ENCODE data around the gene C2CD5. TPM values are rescaled to one million over a fixed set of nuclear protein-coding genes. Genes with fewer than 3 reads are reported as not detected.

C2CD5 gene
- total RNA-seq, 1 experiment from 2014 or later: 15.9 TPM

DNA sequence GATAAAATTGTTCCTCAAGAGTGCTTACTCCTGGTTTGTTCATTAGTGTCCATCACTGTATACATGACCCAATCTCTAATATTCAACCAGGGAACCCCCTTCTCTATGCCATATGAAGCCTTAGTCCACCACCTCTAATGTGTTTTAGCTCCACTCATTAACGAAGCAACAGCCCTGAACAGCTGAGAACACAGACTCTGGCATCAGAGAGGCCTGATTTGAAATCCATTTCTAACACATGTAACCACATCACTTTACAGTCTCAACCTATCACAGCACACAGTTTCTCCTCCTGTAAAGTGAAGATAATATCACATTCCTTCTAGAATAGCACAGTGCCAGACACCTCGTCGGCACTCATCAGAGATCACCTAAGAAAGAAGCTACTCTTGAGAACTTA, 64.3 kb downstream of the C2CD5 start:
- TF ChIP-seq POLR2AphosphoS5 (IDR thresholded peaks at IDR 0.05; ENCODE audit: low read depth, low read length) (no peak), TCF7L2 (IDR thresholded peaks at IDR 0.05; ENCODE audit: low read depth, low read length) (no peak), REST (IDR thresholded peaks at IDR 0.05; ENCODE audit: insufficient read depth in 1 of 2, low read depth in 2 of 2, low read length in 1 of 2) (no peak), SIN3A (IDR thresholded peaks at IDR 0.05; ENCODE audit: borderline replicate concordance, insufficient read depth, low read depth, low read length) (no peak), CTCF (IDR thresholded peaks at IDR 0.05) (no peak)
- Histone ChIP-seq H3K4me1 (ENCODE audit: control insufficient read depth, insufficient read depth, low read length) (no peaks in the 10 kb centered on the region), H3K9me3 (ENCODE audit: control insufficient read depth, insufficient read depth, low read depth, low read length) (no peaks in the 10 kb centered on the region), H3K4me3 (ENCODE audit: low read depth in 2 of 2, low read length in 2 of 2) (no peak overlapping the region), H3K36me3 (ENCODE audit: control insufficient read depth, insufficient read depth, low read length) (peaks cover 4% of the 10 kb centered on the region), H3K27me3 (ENCODE audit: control insufficient read depth, insufficient read depth, low read length) (no peaks in the 10 kb centered on the region), H3K27ac (ENCODE audit: low read length) (no peak overlapping the region)
- POLR2A ChIA-PET: no interaction called here
- intact Hi-C loops (cut with micrococcal nuclease; ENCODE audit: unreplicated experiment): no loop called here
- in situ Hi-C loops (cut with HindIII; ENCODE audit: low pct_unique_long_range_greater_than_20kb, low sequenced_read_pairs): no loop called here
- no peak for ATAC-seq
- CTCF ChIA-PET: interaction anchor here (0.7 kb wide), 1 partner anchor 397 kb away, joined by 5 read pairs; no protein-coding TSS in a partner anchor
- no peak for DNase-seq (ENCODE audit: low read depth, low spot score)
- no TSS peak for BruUV-seq (replicated peaks)

- in situ Hi-C loops (cut with HindIII; ENCODE audit: low pct_unique_long_range_greater_than_20kb, low sequenced_read_pairs): no loop called here
Observed at GRCh38 chr12:22477894-22478287, 66.5 kb downstream of the C2CD5 start.

More at GRCh38 chr12:22477894-22478287, 66.5 kb downstream of the C2CD5 start:
- Histone ChIP-seq H3K4me3 (ENCODE audit: low read depth in 2 of 2, low read length in 2 of 2) (no peak overlapping the region), H3K36me3 (ENCODE audit: control insufficient read depth, insufficient read depth, low read length) (no peaks in the 10 kb centered on the region; the same call in none of the 2 replicates), H3K9me3 (ENCODE audit: control insufficient read depth, insufficient read depth, low read depth, low read length) (no peaks in the 10 kb centered on the region), H3K27me3 (ENCODE audit: control insufficient read depth, insufficient read depth, low read length) (no peaks in the 10 kb centered on the region), H3K27ac (ENCODE audit: low read length) (no peak overlapping the region), H3K4me1 (ENCODE audit: control insufficient read depth, insufficient read depth, low read length) (no peaks in the 10 kb centered on the region)
- BruUV-seq (replicated peaks): no TSS peak
- ChIA-PET CTCF (no interaction called here), POLR2A (no interaction called here)
- intact Hi-C loops (cut with micrococcal nuclease; ENCODE audit: unreplicated experiment): no loop called here
- DNase-seq (ENCODE audit: low read depth, low spot score) (no peak), ATAC-seq (no peak)
- TF ChIP-seq TCF7L2 (IDR thresholded peaks at IDR 0.05; ENCODE audit: low read depth, low read length) (no peak), POLR2AphosphoS5 (IDR thresholded peaks at IDR 0.05; ENCODE audit: low read depth, low read length) (no peak), SIN3A (IDR thresholded peaks at IDR 0.05; ENCODE audit: borderline replicate concordance, insufficient read depth, low read depth, low read length) (no peak), REST (IDR thresholded peaks at IDR 0.05; ENCODE audit: insufficient read depth in 1 of 2, low read depth in 2 of 2, low read length in 1 of 2) (no peak), CTCF (IDR thresholded peaks at IDR 0.05) (no peak)
